Endothelial cell of umbilical vein (primary cell): ENCODE data around the gene NDUFV1. TPM values are rescaled to one million over a fixed set of nuclear protein-coding genes. Genes with fewer than 3 reads are reported as not detected.
"Not testable (repeated sequence)": the region's sequence is repeated elsewhere in the genome, so short reads cannot be mapped to it uniquely, and the experiment has no call there.

Experiments used
- BruUV-seq: library from RNA; stranded (reverse); fragments of 400-500 nt; replicated peaks from 2 replicates; lab custom pipeline; 2021; lab: Mats Ljungman, UMichigan
- CTCF ChIA-PET: fragments of 300-600, 350-600 bp; sonication (Branson Sonifier 250); formaldehyde crosslinking; loops from one replicate; lab custom pipeline; 2021; ENCODE audit warnings: antibody characterized with exemption, inconsistent platforms; lab: Charles Lee
- POLR2A ChIA-PET: fragments of 300-600, 350-600 bp; sonication (Branson Sonifier 250); formaldehyde crosslinking; loops from one replicate; lab custom pipeline; 2021; ENCODE audit warnings: antibody characterized with exemption, inconsistent platforms; lab: Charles Lee
- DNase-seq: peaks from one replicate; pipeline ENCODE4 v3.0.0-alpha.2; 2011; ENCODE audit warnings: low read depth, low spot score
- FAIRE-seq: peaks from 2 replicates; lab custom pipeline; 2011; peaks lifted over from hg19 to GRCh38; lab: Jason Lieb, UNC
- H2AFZ ChIP-seq: 2 replicates; pipeline ENCODE4 v1.6.0; 2012; ENCODE audit warnings: low read depth, low read length, control low read depth, inconsistent platforms
- H3K27ac ChIP-seq: 2 replicates; pipeline ENCODE4 v1.5.1; 2011; ENCODE audit warnings: low read depth, mild to moderate bottlenecking, control low read depth, low read length, moderate library complexity; ENCODE audit not compliant: insufficient read depth
- H3K27me3 ChIP-seq, 2 experiments: 2 replicates each; pipeline versions ENCODE4 v1.6.0 to v1.6.1; 2011; ENCODE audit warnings: low read length in 2 of 2, mixed read lengths in 1 of 2; ENCODE audit not compliant: control insufficient read depth in 2 of 2, insufficient read depth in 2 of 2
- H3K36me3 ChIP-seq, 2 experiments: 2 replicates in 1 of 2; 3 replicates in 1 of 2; pipeline ENCODE4 v1.5.1; 2011; ENCODE audit warnings: low read length in 2 of 2, mild to moderate bottlenecking in 1 of 2, moderate library complexity in 1 of 2; ENCODE audit not compliant: control insufficient read depth in 2 of 2, insufficient read depth in 2 of 2; ENCODE audit errors: extremely low read depth in 1 of 2
- H3K4me1 ChIP-seq: 3 replicates; pipeline ENCODE4 v1.5.1; 2011; ENCODE audit warnings: mild to moderate bottlenecking, low read length; ENCODE audit not compliant: control insufficient read depth, insufficient read depth; ENCODE audit errors: extremely low read depth
- H3K4me2 ChIP-seq: 2 replicates; pipeline ENCODE4 v1.6.1; 2011; ENCODE audit warnings: low read length, control low read depth, mixed read lengths; ENCODE audit not compliant: insufficient read depth
- H3K4me3 ChIP-seq, 3 experiments: fragments of 200-600 bp in 1 of 3; sonication (generic), shearing (Covaris generic) in 1 of 3; replicated peaks in 1 of 3; 2 replicates each; pipeline ENCODE4 v1.5.1; 2011 to 2016; ENCODE audit warnings: control low read depth in 3 of 3, low read length in 3 of 3, mild to moderate bottlenecking in 2 of 3, inconsistent platforms in 1 of 3, low read depth in 1 of 3, moderate library complexity in 1 of 3; ENCODE audit not compliant: insufficient read depth in 1 of 3
- H3K79me2 ChIP-seq: 2 replicates; pipeline ENCODE4 v1.6.0; 2012; ENCODE audit warnings: low read length, inconsistent platforms; ENCODE audit not compliant: control insufficient read depth, insufficient read depth
- H3K9ac ChIP-seq: replicated peaks from 2 replicates; pipeline ENCODE3; 2011; ENCODE audit warnings: low read length, control low read depth; ENCODE audit not compliant: insufficient read depth; ENCODE audit errors: extremely low read depth
- H3K9me1 ChIP-seq: replicated peaks from 3 replicates; pipeline ENCODE4 v1.6.0; 2011; ENCODE audit warnings: mild to moderate bottlenecking, low read length; ENCODE audit not compliant: control insufficient read depth, insufficient read depth; ENCODE audit errors: extremely low read depth
- H3K9me3 ChIP-seq: replicated peaks from 2 replicates; pipeline ENCODE4 v1.5.1; 2012; ENCODE audit warnings: low read length, inconsistent platforms; ENCODE audit not compliant: control insufficient read depth, insufficient read depth
- H4K20me1 ChIP-seq: replicated peaks from 2 replicates; pipeline ENCODE3; 2011; ENCODE audit warnings: mild to moderate bottlenecking, low read length; ENCODE audit not compliant: control insufficient read depth, insufficient read depth; ENCODE audit errors: extremely low read depth
- FOS ChIP-seq: IDR thresholded peaks from 2 replicates; pipeline ENCODE4 v1.6.1; 2011; ENCODE audit warnings: mild to moderate bottlenecking, low read length, moderate library complexity, borderline replicate concordance; ENCODE audit not compliant: insufficient read depth
- JUN ChIP-seq: IDR thresholded peaks from 2 replicates; pipeline ENCODE4 v1.6.1; 2011; ENCODE audit warnings: borderline replicate concordance, low read depth; ENCODE audit not compliant: insufficient read length, insufficient read depth
- dilution Hi-C: fragments of 300-500 bp; cut with MboI; formaldehyde crosslinking; loops from one replicate; pipeline ENCODE4 v1.15.0; 2019; ENCODE audit warnings: low sequenced_read_pairs; ENCODE audit not compliant: extremely low pct_ligation_motif_present
- intact Hi-C: fragments of 100-400 bp; cut with micrococcal nuclease; formaldehyde crosslinking; loops from one replicate; pipeline ENCODE4 v1.10.0; 2022
- polyA plus RNA-seq, 4 experiments: library from polyadenylated mRNA; depleted of rRNA in 3 of 4; stranded (reverse) in 3 of 4; unstranded in 1 of 4; fragments of >200 nt; gene quantifications; 2 replicates each; pipeline versions ENCODE4 v1.2.1 to v1.2.3, GENCODE V29; 2011 to 2012; ENCODE audit warnings: missing spikeins in 1 of 4
- total RNA-seq: library from RNA; stranded (reverse); gene quantifications from 2 replicates; pipeline ENCODE4 v1.2.3, GENCODE V29; 2021
- TF ChIP-seq, protein P1 (sequence below), 2 donors: IDR thresholded peaks; 1 replicate in 1 of 2; 2 replicates in 1 of 2; pipeline ENCODE4 v1.5.1; 2011; ENCODE audit warnings: low read length in 2 of 2, mild to moderate bottlenecking in 2 of 2, moderate library complexity in 2 of 2, control low read depth in 1 of 2, inconsistent platforms in 1 of 2, low read depth in 1 of 2; ENCODE audit not compliant: insufficient read depth in 1 of 2; ENCODE audit errors: extremely low read depth in 1 of 2

Gene NDUFV1
- total and polyA plus RNA-seq, 2 donors (not counting 3 experiments of a cell fraction or from before 2014, with no cell fraction given): 191 to 203 TPM

DNA sequence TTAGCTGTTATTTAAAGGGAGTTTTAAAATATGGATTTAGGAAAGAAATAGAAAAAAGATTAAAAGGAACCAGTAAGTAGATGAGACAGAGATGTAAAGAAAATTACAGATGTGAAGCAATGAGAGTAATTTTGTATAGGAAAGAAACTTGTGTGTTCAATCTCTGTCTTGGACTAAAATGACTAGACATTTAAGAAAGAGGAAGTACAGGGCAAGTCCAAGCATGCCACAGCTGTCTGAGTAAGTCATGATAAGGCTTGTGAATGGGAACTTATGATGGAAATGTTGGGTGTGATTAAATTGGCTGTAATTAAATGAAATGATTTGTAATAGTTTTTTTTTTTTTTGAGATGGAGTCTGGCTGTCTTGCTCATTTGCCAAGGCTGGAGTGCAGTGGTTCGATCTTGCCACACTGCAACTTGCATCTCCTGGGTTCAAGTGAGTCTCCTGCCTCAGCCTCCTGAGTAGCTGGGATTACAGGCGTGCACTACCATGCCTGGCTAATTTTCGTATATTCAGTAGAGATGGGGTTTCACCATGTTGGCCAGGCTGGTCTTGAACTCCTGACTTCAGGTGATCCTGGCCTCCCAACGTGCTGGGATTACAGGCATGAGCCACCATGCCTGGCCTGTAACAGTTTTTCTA is 49.7 kb downstream of the NDUFV1 start:
- POLR2A ChIA-PET: no interaction called here
- DNase-seq (peak; percentile 46), FAIRE-seq (peak; percentile 26)
- BruUV-seq: no TSS peak
- peak; percentile 4 for TF ChIP-seq FOS
- no peak for TF ChIP-seq JUN
- no peaks in the 10 kb centered on the region for H3K9me3 ChIP-seq
- no peak overlapping the region for H3K4me3 ChIP-seq
- CTCF ChIA-PET: interaction anchor here (0.8 to 4.4 kb wide), 2 partner anchors 27 to 42 kb away, joined by 3 to 92 read pairs; partner anchors contain the start of gene NUDT8
- dilution Hi-C loops: no loop called here
- intact Hi-C loops: no loop called here
- H3K4me1 ChIP-seq: no peaks in the 10 kb centered on the region
- no peak overlapping the region for H2AFZ ChIP-seq
- H3K27me3 ChIP-seq: no peaks in the 10 kb centered on the region
- no peak overlapping the region for H3K9ac ChIP-seq
- H3K27ac ChIP-seq: no peak overlapping the region
- H3K9me1 ChIP-seq: no peaks in the 10 kb centered on the region
- H3K36me3 ChIP-seq: no peaks in the 10 kb centered on the region
- H4K20me1 ChIP-seq: no peaks in the 10 kb centered on the region
- H3K79me2 ChIP-seq: no peaks in the 10 kb centered on the region
- no peak overlapping the region for H3K4me2 ChIP-seq

DNA sequence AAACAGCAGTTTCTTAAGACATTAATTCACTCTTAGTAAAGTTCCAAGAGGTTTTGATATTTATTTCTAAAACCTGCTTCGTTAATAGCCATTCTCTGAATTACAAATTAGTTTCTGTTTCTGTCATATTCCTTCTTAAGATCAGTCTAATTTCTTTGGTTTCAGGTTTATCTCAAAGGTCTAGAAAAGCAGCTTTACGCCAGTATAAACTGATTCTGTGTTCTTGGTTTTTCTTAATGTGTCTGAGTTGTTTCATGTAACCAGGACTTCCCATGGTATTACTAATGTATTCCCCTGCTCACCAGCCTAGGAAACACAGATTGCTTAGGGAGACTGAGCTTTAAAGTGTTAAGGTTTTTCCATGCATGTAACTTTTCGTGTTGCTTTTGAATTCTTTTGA is 50.6 kb downstream of the NDUFV1 start:
- FAIRE-seq (no peak), DNase-seq (no peak)
- no TSS peak for BruUV-seq
- H3K4me1 ChIP-seq: no peaks in the 10 kb centered on the region
- H3K4me2 ChIP-seq: no peak overlapping the region
- no peak overlapping the region for H3K4me3 ChIP-seq
- intact Hi-C loops (no loop called here), dilution Hi-C loops (no loop called here)
- no peaks in the 10 kb centered on the region for H3K36me3 ChIP-seq
- H3K27me3 ChIP-seq: no peaks in the 10 kb centered on the region
- POLR2A ChIA-PET: no interaction called here
- TF ChIP-seq, protein P1, sequence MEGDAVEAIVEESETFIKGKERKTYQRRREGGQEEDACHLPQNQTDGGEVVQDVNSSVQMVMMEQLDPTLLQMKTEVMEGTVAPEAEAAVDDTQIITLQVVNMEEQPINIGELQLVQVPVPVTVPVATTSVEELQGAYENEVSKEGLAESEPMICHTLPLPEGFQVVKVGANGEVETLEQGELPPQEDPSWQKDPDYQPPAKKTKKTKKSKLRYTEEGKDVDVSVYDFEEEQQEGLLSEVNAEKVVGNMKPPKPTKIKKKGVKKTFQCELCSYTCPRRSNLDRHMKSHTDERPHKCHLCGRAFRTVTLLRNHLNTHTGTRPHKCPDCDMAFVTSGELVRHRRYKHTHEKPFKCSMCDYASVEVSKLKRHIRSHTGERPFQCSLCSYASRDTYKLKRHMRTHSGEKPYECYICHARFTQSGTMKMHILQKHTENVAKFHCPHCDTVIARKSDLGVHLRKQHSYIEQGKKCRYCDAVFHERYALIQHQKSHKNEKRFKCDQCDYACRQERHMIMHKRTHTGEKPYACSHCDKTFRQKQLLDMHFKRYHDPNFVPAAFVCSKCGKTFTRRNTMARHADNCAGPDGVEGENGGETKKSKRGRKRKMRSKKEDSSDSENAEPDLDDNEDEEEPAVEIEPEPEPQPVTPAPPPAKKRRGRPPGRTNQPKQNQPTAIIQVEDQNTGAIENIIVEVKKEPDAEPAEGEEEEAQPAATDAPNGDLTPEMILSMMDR (IDR thresholded peaks at IDR 0.05; ENCODE audit: extremely low read depth in 1 of 2, insufficient read depth in 1 of 2, low read depth in 1 of 2, low read length in 2 of 2): no peak
- CTCF ChIA-PET: interaction anchor here (4.4 kb wide), 1 partner anchor 28 kb away, joined by 92 read pairs; the partner anchor contains the start of gene NUDT8
- no peak overlapping the region for H3K27ac ChIP-seq
- no peaks in the 10 kb centered on the region for H3K9me3 ChIP-seq
- no peaks in the 10 kb centered on the region for H3K79me2 ChIP-seq
- H3K9me1 ChIP-seq: no peaks in the 10 kb centered on the region
- H4K20me1 ChIP-seq: no peaks in the 10 kb centered on the region
- no peak overlapping the region for H3K9ac ChIP-seq
- H2AFZ ChIP-seq: no peak overlapping the region

DNA sequence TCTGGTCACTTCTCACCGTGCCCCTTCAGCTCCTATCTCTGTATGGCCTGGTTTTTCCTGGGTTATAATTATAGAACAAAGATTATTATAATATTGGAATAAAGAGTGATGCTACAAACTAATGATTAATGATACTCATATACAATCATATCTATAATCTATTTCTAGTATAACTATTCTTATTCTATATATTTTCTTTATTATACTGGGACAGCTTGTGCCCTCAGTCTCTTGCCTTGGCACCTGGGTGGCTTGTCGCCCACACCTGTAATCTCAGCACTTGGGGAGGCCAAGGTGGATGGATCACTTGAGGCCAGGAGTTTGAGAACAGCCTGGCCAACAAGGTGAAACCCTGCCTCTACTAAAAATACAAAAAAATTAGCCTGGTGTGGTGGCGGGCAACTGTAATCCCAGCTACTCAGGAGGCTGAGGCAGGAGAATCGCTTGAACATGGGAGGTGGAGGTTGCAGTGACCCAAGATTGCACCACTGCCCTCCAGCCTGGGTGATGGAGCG is 53.0 kb downstream of the NDUFV1 start:
- H3K36me3 ChIP-seq, BruUV-seq, H3K4me1 ChIP-seq, H4K20me1 ChIP-seq, dilution Hi-C loops, H3K27ac ChIP-seq, H2AFZ ChIP-seq, DNase-seq, H3K9ac ChIP-seq, POLR2A ChIA-PET, H3K4me3 ChIP-seq, H3K9me3 ChIP-seq, H3K79me2 ChIP-seq, H3K9me1 ChIP-seq, FAIRE-seq, H3K4me2 ChIP-seq, H3K27me3 ChIP-seq: not testable (repeated sequence)
- CTCF ChIA-PET: interaction anchor here (0.5 to 4.4 kb wide), 22 partner anchors 9 to 435 kb away, joined by 3 to 92 read pairs (median 4); partner anchors contain the start of genes ACY3, ALDH3B2 and NUDT8
- intact Hi-C loops: loop anchor here (1.0 kb wide), 1 partner anchor 29 kb away; no protein-coding TSS in a partner anchor
